Cardiac fibroblast (primary cell): ENCODE results near the gene ZNF124.
"Not testable (repeated sequence)": the region's sequence is repeated elsewhere in the genome, so short reads cannot be mapped to it uniquely, and the experiment has no call there.

Source experiments
- DNase-seq, 2 donors: peaks; one replicate each; pipeline versions ENCODE4 v3.0.0 to v3.0.0-alpha.2; 2010; ENCODE audit warnings: low read depth in 2 of 2
- H3K4me3 ChIP-seq, 2 donors: replicated peaks in 1 of 2; 1 replicate in 1 of 2; 2 replicates in 1 of 2; pipeline ENCODE4 v1.5.1; 2011; ENCODE audit warnings: low read depth in 2 of 2, low read length in 2 of 2, mild to moderate bottlenecking in 2 of 2, moderate library complexity in 1 of 2
- CTCF ChIP-seq: IDR thresholded peaks from one replicate; pipeline ENCODE4 v1.5.1; 2011; ENCODE audit warnings: low read depth, mild to moderate bottlenecking, low read length, inconsistent platforms

The ZNF124 gene

DNA sequence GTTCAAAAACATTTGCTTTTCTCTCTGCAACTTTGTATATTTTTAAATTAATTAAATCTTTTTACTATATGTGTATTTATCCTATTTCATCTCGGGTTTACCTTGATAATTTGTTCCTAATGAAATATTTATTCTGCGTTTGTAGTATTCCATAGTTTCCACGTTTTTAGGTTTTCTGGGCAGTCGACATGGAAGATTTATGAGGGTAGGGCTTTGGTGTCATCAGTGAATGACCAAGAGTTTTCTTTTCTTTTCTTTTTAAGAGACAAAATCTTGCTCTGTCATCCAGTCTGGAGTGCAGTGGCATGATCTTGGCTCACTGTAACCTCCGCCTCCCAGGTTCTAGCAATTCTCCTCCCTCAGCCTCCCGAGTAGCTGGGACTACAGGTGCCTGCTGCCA is 50.4 kb downstream of the ZNF124 start:
- TF ChIP-seq CTCF, result no peak
- H3K4me3 ChIP-seq, result no peak overlapping the region
- DNase-seq, result no peak

DNA sequence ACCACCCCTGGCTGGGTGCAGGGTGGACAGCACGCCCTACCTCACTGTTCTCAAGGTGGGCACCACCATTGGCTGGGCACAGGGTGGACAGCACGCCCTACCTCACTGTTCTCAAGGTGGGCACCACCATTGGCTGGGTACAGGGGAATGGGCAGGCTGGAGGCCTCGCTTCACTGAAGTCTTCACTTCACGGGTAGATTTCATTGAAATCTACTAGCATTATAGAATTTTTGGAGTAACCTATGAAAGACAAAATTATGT is 51.5 kb downstream of the ZNF124 start:
- H3K4me3 ChIP-seq, DNase-seq: not testable (repeated sequence)

- no peak overlapping the region for H3K4me3 ChIP-seq
- no peak for TF ChIP-seq CTCF
- DNase-seq, result no peak
These were observed 52.0 kb downstream of the ZNF124 start for GRCh38 chr1:247119600-247120407.

DNA sequence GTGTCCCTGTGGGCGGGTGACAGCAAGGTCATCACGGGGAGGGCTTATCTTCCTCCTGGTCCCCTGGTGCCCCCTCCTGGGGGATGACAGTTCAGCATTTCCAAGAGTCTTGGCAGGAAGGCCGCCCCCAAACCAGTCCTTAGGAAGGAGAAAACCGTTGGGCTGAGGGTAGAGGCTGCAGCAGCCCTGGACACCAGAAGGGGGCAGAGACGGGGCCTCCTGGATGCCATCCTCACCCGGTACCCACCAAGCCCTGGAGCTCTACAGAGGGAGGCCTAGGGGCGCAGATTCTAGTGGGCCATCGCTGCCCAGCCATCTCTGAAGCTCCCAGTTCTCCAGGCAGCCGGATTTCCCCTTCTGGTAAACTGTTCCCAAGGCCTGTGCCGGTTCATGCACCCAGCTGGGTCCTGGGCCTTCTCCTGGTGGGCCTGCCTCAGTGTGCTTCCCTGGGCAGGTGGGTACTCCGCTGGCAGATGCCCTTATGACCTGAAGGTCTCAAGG is 52.8 kb downstream of the ZNF124 start:
- TF ChIP-seq CTCF, result peak; percentile 21
- DNase-seq, result peak; percentile 24 to 36
- no peak overlapping the region for H3K4me3 ChIP-seq

DNA sequence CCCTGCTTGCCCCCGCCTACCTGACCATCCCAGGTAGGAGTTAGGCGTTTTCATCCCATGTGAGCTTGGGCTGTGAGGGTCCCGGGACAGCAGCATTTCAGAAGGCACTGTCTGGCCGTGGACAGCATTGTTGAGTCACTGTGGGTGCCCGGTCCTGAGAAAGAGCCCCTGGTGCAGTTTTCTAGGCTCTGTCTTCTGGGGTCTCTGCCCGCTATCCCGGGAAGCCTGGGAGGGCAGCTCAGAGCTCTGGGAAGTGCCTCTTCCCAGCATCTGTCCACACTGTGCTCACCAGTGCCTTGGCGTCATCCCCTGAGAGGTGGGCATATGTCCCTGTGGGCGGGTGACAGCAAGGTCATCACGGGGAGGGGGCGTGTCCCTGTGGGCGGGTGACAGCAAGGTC is 56.3 kb downstream of the ZNF124 start:
- no peak overlapping the region for H3K4me3 ChIP-seq
- TF ChIP-seq CTCF, result no peak
- no peak for DNase-seq

GRCh38 chr1:247115141-247115510 is 56.7 kb downstream of the ZNF124 start:
- TF ChIP-seq CTCF, result no peak
- no peak for DNase-seq
- no peak overlapping the region for H3K4me3 ChIP-seq

- H3K4me3 ChIP-seq, result no peak overlapping the region
- DNase-seq, result no peak
- no peak for TF ChIP-seq CTCF
These were observed 57.3 kb downstream of the ZNF124 start for GRCh38 chr1:247114351-247115140.
